Measurements from ENCODE around the gene PTGES.
A peak's percentile ranks its signal among the peaks of the same experiment; 100 is the strongest.

The PTGES gene

GRCh38 chr9:129722913-129723312 lies 29.9 kb downstream of the PTGES start:
- TF ChIP-seq CTCF (IDR thresholded peaks at IDR 0.05): no peak

- TF ChIP-seq CTCF (IDR thresholded peaks at IDR 0.05): peak; percentile 24; the same call in 1 of the 2 replicates
Measured at GRCh38 chr9:129720865-129721545, 31.8 kb downstream of the PTGES start.

- TF ChIP-seq CTCF (IDR thresholded peaks at IDR 0.05): peak; percentile 35; the same call in 1 of the 2 replicates
Measured at GRCh38 chr9:129720181-129720864, 32.5 kb downstream of the PTGES start.

- no peak for TF ChIP-seq CTCF (IDR thresholded peaks at IDR 0.05)
Measured at GRCh38 chr9:129719135-129719534, 33.7 kb downstream of the PTGES start.

GRCh38 chr9:129718647-129719046 lies 34.2 kb downstream of the PTGES start:
- no peak for TF ChIP-seq CTCF (IDR thresholded peaks at IDR 0.05)

GRCh38 chr9:129717991-129718390 lies 34.9 kb downstream of the PTGES start:
- no peak for TF ChIP-seq CTCF (IDR thresholded peaks at IDR 0.05)

GRCh38 chr9:129716091-129716490 lies 36.8 kb downstream of the PTGES start:
- no peak for TF ChIP-seq CTCF (IDR thresholded peaks at IDR 0.05)
